Measurements from ENCODE around the gene RPP14. TPM values are rescaled to one million over a fixed set of nuclear protein-coding genes. Genes with fewer than 3 reads are reported as not detected.
A peak's percentile ranks its signal among the peaks of the same experiment; 100 is the strongest.

Gene RPP14
- 10 to 100 TPM; 13.8 to 17.0 TPM for total RNA-seq
- polyA plus RNA-seq (ENCODE audit: insufficient read depth, low read depth, low replicate concordance): 18.4 TPM
- long read RNA-seq, donor 1, full-length matches to known transcripts: 8 of 8 reads
- long read RNA-seq, donor 1, partial matches to known transcripts: 0 of 8 reads
- long read RNA-seq, donor 1, other reads (novel, unspliced or antisense): 0 of 8 reads
- long read RNA-seq, donor 2, full-length matches to known transcripts: 7 of 7 reads
- long read RNA-seq, donor 2, partial matches to known transcripts: 0 of 7 reads
- long read RNA-seq, donor 2, other reads (novel, unspliced or antisense): 0 of 7 reads

DNA sequence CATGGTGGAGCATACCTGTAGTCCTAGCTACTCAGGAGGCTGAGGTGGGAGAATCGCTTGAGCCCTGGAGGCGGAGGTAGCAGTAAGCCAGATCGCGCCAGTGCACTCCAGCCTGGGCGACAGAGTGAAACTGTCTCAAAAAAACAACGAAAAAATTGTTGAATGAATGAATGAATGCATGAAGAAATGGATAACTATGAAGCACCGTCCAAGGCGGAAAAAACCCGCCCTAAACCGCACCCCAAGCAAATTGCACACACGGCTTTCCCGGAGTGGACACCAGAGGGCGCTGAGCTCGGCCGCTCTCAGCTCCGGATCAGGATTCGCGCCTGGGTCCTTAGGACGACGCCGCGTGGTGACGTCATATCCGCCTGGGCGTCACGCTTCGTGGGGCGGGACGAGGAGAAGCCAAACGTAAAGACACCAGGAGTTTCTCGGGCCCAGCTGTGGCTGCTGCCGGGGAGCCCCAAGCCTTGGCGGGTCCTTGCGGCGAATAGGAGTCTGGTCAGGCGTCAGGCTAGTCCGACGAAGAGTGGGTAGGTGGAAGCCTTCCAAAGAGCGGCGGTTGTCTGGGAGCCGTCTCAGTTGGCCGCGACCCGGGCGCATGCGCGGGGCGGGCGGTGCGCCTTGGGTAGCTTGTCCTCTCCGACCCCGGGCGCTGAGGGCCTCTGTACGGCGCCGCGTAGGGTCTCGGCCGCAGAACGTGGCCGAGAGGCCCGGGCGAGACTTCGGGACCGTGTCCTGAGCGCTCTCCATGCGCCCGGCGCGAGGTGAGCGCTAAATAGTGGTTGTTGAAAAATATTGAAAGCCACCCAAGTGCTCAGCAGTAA lies at the start of gene RPP14, which contains the start of gene HTD2:
Gene RPP14 (plus strand): TSS at position 364 of the 830 bp plus-strand sequence. CDS start 4,085 bp downstream, outside the sequence.
Gene HTD2 (plus strand): TSS at position 639 of the 830 bp plus-strand sequence. CDS start 11,094 bp downstream, outside the sequence.
- intact Hi-C loops (cut with DNase I; ENCODE audit: low total_unique reads): no loop called here
- WGBS, 2 donors: 3 to 8% methylated on average over 31 to 71 of the region's 71 CpGs
- Histone ChIP-seq H3K9me3 (no peaks in the 10 kb centered on the region), H3K4me1 (peaks cover 15% of the 10 kb centered on the region), H3K36me3 (ENCODE audit: low read depth, missing control alignments) (no peaks in the 10 kb centered on the region), H3K27me3 (no peaks in the 10 kb centered on the region), H3K4me3 (peak within 1 kb of the TSS; percentile 68 to 80), H3K27ac (peak within 1 kb of the TSS; percentile 97 to 98)
- DNase-seq: peak; percentile 97
- no peak for TF ChIP-seq POLR2A (IDR thresholded peaks at IDR 0.05)
- TF ChIP-seq, protein P1, sequence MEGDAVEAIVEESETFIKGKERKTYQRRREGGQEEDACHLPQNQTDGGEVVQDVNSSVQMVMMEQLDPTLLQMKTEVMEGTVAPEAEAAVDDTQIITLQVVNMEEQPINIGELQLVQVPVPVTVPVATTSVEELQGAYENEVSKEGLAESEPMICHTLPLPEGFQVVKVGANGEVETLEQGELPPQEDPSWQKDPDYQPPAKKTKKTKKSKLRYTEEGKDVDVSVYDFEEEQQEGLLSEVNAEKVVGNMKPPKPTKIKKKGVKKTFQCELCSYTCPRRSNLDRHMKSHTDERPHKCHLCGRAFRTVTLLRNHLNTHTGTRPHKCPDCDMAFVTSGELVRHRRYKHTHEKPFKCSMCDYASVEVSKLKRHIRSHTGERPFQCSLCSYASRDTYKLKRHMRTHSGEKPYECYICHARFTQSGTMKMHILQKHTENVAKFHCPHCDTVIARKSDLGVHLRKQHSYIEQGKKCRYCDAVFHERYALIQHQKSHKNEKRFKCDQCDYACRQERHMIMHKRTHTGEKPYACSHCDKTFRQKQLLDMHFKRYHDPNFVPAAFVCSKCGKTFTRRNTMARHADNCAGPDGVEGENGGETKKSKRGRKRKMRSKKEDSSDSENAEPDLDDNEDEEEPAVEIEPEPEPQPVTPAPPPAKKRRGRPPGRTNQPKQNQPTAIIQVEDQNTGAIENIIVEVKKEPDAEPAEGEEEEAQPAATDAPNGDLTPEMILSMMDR (IDR thresholded peaks at IDR 0.05): peak; percentile 98 to 100 (median 98)

DNA sequence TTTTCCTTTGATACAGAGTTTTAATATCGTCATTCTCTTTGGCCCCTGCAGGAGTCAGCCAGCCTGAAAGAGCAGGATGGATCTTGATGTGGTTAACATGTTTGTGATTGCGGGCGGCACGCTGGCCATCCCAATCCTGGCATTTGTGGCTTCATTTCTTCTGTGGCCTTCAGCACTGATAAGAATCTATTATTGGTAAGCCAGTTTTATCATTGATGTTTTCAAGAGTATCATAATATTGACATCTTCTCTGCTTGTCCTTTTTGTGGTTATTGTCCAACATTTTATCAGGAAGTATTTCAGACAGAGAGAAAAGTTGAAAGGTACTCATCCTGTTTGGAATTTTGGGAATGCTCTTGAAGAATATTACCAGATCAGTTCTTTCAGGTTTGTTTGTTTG lies 49.5 kb upstream of the RPP14 start:
- Histone ChIP-seq H3K4me1 (peaks cover 4% of the 10 kb centered on the region), H3K27me3 (no peaks in the 10 kb centered on the region), H3K9me3 (no peaks in the 10 kb centered on the region), H3K36me3 (ENCODE audit: low read depth, missing control alignments) (no peaks in the 10 kb centered on the region), H3K27ac (no peak overlapping the region), H3K4me3 (no peak overlapping the region)
- DNase-seq: no peak
- TF ChIP-seq POLR2A (IDR thresholded peaks at IDR 0.05): no peak
- TF ChIP-seq, protein P1 (IDR thresholded peaks at IDR 0.05): no peak
- WGBS, 2 donors: 91 to 93% methylated on average over 4 of the region's 4 CpGs
- intact Hi-C loops (cut with DNase I; ENCODE audit: low total_unique reads): no loop called here

DNA sequence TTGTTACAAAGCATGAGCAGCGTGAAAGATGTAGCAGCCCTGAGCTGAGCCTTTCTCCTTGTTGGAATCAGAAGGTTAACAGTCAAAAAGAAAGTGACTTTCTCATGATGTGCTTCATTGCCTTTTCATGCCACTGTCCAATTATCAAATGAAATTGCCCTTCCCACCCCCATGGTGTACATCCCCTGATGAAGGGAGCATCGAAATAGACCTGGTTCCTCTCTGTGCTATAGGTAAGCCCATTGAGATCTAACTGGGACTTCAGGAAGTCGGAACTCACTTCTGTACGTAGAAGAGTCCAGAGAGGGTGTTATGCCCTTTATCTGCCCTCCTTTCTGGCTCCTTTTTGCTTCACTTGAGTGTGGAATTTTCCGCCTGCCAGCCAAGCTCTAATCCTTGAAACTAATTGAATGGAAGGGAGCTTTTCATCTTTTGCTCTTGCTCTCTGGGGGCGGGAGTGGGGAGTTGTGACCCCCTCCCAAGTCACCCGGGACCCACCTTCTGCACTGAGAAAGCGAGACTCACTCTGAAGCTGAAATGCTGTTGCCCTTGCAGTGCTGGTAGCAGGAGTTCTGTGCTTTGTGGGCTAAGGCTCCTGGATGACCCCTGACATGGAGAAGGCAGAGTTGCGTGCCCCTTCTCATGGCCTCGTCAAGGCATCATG lies 47.5 kb upstream of the RPP14 start:
- no peaks in the 10 kb centered on the region for H3K27me3 ChIP-seq
- no peaks in the 10 kb centered on the region for H3K36me3 ChIP-seq (ENCODE audit: low read depth, missing control alignments)
- 89 to 95% methylated on average over 8 to 10 of the region's 10 CpGs for WGBS, 2 donors
- TF ChIP-seq POLR2A (IDR thresholded peaks at IDR 0.05): no peak
- TF ChIP-seq, protein P1 (IDR thresholded peaks at IDR 0.05): no peak
- H3K4me1 ChIP-seq: no peaks in the 10 kb centered on the region
- no peak overlapping the region for H3K27ac ChIP-seq
- intact Hi-C loops (cut with DNase I; ENCODE audit: low total_unique reads): no loop called here
- DNase-seq: no peak
- no peak overlapping the region for H3K4me3 ChIP-seq
- H3K9me3 ChIP-seq: no peaks in the 10 kb centered on the region

DNA sequence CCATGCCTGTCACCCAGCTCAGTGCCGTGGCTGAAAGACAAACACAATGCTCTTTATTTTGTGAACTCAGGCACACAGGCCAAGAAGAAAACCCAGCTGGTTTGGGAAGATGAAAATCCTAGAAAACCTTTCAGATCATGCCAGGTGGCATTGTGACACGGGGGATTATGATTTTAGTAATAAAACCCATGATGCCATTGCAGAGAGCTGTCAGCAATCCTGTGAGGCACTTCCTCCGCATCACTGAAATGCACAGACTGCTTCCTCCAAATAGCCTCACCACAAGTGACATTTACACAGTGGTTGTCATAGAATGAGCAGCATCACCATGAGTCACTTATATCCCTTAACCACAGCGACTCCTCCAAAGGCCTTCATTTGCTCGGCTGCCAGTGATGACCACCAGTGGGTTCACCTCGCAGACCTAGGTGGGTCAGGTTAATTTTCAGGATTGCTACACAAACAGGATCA lies 45.7 kb upstream of the RPP14 start:
- intact Hi-C loops (cut with DNase I; ENCODE audit: low total_unique reads): no loop called here
- WGBS, 2 donors: 95 to 96% methylated on average over 6 of the region's 6 CpGs
- Histone ChIP-seq H3K36me3 (ENCODE audit: low read depth, missing control alignments) (no peaks in the 10 kb centered on the region), H3K4me3 (no peak overlapping the region), H3K4me1 (no peaks in the 10 kb centered on the region), H3K27ac (no peak overlapping the region), H3K27me3 (no peaks in the 10 kb centered on the region), H3K9me3 (no peaks in the 10 kb centered on the region)
- no peak for TF ChIP-seq POLR2A (IDR thresholded peaks at IDR 0.05)
- TF ChIP-seq, protein P1 (IDR thresholded peaks at IDR 0.05): no peak
- DNase-seq: no peak
